ENCODE results near the gene ANO7.

Gene ANO7

DNA sequence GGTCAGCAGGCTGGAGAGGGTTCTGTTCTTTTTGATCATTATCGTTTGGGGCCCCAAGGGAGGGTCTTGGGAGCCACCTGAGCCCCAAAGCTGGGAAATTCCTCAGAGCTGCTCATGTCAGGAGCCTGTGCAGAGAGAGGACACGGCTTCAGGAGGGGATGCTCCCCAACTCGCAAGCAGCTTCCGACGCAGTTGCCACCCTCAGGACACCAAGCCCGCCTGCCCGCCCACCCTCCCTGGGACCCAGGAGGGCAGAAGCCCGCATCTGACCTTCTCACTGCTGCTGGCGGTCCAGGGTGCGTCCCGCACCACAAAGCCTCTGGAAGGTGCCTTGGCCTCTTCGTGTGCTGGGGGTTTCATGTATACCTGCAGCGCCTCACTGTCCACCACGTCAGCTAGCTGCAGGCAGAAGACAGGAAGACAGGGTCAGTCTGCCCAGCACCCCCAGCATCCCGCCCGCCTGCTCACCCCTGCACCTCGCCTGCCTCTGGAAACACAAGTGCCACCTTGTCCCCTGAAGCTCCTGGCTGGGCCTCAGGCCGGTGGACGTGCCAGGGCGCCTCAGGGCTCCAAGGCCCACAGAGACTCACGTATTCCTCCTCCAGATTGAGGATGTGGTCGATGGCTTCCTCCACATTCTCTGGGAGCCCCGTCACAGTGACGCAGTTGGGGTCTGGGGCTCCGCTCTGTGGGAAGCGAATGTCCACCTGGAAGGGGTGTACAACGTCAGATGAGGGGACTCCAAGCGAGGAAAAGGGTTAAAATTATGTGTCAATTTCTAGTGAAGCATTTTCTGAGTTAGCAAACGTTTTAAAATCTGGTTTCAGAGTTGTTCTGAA, 41.3 kb downstream of the ANO7 start:
- no peak for DNase-seq

DNA sequence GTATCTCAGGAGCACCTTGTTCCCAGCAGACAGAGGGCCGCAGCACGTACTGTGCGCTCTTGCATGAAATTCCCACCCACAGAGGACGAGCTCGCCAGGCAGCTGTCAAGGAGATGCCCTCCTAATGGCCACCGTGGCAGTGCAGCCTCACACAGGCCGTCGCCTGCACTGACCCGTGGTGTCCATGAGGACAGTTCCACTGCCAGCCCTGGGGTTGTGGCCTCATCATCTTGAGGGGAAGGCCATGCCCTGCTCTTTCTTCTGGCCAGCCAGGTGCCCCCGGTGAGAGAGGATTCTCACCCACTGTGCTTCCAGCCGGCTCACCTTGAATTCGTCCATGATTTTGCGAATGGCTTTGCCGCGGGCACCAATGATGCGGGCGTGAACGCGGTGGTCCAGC, 42.0 kb downstream of the ANO7 start:
- no peak for DNase-seq

DNA sequence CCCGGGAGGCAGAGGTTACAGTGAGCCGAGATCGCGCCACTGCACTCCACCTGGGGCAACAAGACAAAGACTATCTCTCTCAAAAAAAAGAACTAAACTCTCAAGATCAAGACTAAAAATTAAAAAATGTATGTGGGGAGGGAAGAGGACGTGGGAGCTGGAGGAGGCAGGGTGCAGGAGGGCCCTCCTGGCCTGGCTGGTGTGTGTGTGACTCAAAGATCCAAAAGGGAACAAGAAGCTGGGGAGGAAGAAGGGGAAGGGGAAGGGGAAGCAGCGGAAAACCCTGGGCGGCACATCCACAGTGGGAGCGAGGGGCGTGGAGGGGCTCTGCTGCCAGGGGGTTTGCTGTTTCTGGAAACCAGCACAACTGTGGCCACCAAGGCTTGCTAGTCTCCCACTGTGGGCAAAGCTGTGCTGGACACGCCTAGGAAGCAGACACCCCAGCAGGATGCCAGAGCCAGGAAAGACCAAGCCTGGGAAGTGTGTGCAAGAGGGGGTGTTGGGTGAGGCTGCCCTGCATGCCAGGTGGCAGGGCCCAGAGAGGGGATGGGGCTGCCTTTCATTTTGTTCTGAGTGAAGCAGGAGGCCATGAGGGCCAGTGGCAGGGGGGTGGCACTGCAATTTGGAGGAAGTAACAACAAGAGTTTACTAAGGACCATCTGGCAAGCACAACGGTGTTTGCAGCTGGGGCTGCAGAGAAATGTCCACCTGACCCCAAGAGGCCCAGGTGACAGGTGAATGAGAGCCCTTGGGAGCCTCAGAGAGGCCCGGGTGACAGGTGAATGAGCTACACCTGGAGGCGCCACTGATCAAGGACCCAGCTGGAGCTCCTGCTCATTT, 44.5 kb downstream of the ANO7 start:
- DNase-seq = no peak

DNA sequence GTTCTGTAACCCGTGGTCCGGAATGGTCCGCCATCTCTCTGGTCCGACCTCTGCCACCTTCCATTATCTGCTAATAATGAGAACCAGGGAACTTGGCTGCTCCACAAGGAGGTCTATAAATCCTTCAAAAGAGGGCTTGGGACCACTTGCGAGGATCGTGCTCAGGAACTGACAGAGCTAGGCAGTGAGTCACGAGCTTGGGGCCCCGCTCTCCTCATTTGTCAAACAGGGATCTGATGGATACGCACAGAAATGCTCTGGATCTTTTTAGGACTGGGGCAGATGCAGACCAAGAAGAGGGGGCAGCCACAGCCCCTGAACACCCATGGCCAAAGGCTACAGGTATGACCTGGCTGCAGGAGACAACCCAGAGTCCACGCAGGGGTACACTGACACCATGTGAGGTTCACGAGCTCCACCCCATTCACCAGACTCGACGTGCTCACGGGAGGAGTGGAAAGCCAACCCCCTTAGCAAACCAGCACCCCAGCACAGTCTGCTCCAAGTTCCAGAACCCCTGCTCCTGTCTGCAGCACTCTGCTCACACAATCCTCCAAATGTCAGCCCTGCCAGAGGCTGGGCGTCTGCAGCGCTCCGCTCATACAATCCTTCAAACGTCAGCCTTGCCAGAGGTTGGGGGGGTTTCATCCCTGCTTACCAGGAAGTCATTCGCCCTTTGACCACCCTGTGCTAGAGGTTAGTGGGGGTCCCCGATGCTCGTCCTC, 45.8 kb downstream of the ANO7 start:
- no peak for DNase-seq

DNA sequence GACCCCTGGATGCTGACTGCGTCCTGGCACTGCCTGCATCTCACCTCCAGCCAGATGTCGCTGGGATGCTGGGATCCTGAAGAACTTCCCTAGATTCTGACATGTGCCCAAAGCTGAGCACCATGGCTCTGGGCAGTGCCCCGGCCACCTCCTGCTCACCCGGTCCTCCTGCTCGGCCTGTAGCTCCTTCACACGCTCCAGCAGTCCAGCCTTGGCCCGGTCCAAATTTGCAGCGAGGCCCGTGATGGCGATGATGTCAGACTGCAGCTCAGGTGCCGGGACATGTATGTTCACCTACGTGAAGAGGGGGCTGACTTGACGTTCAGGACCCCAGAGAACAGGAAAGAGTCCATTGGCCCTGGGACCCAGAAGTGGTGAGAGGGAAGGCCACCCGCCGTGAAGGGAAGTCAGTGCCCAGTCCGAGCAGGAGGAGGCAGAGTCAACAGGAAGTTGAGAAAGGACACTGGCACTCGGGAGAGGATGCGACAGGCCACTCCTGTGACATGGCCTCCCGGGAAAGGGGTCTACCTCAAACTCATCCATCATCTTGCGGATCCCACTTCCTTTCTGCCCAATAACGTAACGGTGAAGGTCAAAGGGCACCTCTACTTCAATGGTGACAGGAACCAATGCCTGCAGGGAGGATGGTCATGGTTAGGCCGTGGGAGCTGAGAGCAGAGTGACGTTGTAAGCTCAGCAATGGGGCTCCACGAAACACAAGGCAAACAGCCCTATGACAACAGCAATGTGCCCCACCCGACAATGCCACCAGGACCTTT, 46.7 kb downstream of the ANO7 start:
- DNase-seq = no peak

DNA sequence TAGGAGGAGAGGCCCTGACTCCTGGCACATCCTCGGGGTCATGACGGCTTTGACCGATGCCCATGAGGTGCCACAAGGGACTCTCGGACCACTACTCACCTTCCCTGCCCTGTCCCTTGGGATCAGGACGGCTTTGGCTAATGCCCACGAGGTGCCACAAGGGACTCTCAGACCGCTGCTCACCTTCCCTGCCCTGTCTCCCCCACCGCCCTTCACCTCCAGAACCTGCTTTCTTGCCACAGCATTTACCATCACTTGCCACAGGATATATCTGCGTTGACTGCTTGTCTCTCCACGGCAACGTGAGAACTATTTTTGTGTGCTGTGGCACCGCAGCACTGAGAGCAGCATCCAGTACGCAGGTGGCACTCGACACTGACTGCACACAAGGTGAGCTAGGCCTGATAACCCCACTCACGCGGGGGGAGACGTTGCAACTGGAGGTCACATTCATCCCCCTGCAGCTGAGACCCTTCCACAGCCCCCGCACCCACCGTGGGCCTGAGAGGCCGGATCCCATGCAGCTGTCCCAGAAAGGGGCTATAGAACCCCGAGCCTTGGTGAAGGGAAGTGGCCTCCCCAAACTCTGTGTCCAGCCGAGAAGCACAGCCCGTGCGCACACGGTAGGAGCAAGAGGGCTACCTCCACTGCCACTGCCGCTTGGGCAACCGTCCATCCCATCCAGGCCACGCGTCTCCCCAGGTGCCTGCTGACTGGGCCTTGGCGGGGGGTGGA, 47.5 kb downstream of the ANO7 start:
- DNase-seq = no peak

DNA sequence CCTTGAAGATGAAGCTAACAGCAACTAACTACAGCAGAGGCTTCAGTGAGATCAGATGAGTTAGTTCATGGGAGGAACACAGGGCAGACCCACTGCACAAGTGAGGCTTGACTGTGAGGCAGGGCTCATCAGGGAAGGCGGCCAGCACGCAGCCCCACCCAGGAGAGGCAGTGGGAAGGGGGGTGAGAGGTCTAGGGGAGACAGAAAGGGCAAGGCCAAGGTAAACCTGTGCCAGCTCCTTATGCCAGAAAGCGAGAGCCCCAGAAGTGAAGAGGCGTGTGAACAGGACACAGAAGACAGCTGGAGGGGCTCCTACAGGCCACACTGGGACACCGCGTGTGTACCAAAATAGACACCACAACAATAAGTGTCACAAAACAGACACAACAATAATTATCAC, 48.6 kb downstream of the ANO7 start:
- no peak for DNase-seq

DNA sequence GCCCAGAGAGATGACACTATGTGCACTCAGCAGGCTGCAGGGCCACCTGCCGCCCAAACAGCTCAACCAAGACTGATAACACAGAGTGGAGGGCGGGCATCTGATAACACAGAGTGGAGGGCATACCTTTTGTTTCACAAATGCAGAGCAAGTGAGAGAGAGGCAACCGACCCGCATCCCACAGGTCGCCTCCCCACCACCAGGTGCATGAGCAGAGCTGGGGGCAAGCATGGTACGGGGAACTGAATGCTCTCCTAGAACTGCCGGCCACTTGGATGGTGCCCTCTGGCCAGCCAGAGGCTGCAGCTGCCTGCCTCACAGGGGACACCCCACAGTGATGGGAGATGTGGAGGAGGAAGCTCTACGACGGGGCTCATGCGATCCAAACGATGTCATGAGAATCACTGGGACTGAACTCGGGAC, 49.5 kb downstream of the ANO7 start:
- no peak for DNase-seq

DNA sequence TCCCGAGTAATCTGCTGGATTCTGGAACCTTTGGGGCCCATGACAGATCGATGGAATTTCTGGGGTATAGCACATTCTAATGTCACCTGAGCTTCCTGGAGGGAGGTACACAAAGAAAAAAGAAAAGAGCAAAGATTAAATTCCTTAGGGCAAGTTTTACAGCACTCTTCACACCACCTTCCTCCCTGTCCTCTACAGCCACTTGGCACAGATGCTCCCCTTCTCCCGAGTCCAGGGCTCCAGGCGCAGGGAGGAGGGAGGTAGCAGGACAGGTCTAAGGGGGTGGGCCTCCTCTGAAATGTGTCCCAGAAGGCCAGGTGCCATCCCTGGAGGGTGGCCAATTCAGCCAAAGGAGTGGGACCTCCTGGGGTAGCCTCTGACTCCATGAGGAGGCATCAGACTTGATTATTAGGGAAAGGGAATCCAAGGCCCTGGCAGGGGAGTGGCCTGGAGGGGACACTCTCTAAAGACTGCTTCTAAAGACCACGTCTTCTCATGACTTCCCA, 50.3 kb downstream of the ANO7 start:
- DNase-seq = no peak

DNA sequence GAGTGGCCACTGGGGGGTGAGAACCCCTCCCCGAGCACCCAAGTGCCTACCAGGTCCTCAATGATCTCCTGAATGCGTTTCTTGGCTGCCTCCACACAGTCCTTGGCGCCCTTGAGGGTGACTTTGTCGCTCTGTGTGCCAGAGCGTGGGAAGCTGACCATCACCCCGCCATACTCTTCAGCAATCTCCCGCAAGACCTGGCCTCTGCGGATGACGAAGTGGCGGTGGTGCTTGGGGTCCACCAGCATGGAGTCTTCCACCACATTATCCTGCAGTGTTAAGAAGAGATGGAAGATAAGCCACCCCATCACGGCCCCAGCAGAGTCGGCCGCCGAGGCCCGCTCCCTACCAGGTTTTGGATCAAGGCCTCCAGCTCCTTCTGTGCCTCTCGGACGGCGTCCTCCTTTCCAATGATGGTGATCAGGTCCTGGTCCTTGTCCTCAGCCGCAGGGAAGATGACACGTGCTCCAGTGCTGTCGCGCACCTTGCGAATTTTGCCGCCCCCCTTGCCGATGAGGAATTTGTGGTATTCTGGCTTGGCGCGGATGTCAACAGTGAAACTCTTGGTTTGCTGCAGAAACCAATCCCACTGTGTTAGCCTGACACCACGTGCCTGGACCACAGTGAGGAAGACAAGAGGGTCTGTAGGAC, 51.2 kb downstream of the ANO7 start:
- DNase-seq = no peak

DNA sequence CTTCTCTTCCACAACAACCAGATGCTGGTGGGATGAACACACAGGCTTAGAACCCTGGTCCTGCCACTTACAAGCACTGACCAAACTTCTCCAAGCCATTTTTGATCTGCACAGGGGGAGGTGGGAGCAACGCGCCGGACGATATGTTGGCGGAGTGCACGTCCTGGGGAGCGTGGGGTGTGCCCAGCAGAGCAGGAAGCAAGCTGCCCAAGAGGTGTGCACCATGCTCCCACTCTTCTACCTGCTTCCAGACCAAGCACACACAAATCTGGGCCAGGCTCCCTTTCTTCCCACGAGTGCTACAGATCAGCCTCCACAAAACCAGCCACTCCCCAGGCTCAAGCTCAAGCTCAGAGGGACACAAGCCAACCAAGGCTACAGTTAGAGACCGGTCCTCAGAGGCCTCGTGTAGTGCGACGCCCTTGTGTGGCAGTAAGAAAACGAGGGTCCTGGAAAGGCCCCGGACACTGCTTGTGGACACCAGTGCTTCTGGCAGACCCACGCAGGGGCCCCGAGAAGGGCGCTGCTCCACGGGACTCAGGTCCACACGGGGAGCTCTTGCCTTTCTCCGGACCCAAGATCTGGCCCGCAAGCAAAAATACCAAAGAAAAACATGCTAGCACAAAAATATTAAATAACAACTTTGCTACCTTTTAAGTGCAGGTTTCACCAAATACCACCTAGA, 52.0 kb downstream of the ANO7 start:
- no peak for DNase-seq

DNA sequence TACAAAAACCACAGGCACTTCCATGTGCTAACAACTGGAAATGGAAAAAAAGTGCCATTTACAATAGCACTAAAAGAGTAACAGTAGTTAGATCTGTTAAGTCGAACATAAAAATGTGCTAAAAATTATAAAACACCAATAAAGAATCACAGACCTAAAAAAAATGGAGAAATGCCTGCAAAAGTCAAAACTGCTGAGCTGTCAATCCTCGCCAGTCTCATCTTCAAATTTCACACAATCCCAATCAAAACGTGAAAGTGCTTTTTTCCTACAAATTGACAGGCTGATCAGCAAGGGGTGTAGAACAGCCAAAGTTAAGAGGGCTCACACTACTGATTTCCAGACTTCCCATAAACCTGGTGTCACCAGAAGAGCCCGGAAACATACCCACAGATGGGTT, 53.2 kb downstream of the ANO7 start:
- no peak for DNase-seq

DNA sequence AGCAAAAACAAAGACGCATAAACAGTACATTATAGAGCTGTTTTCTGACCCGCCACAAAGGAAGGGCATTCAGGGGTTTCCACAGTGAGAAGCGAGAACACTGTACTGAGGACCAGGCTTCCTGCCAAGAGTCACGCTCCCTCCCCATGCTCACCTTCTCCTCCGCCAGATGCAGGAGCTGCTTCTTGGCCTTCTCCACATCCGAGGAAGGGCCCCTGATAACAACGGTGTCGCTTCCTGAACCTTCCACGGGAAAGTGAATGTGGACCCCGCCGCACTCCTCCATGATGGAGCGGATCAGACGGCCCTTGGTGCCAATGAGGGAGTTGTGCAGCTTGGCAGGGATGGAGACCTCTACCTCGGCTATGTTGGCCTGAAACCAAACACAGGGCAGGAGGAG, 53.8 kb downstream of the ANO7 start:
- DNase-seq = no peak

DNA sequence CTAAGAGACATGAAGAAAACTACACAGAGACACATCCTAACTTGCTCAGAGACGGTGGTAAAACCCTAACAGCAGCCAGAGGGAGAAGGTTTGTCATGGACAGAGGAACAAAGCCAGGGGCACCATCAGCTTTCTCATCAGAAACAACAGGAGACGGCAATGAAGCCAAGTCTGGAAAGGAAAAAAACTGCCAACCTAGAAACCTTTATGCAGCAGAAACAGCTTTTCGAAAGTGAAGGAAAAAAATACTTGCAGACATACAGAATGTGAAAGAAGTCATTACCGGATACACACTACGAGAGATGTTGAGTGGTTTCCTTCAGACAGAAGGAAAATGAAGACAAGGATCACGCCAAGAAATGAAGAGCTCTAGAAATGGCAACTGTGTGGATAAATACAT, 55.9 kb downstream of the ANO7 start:
- DNase-seq = no peak

DNA sequence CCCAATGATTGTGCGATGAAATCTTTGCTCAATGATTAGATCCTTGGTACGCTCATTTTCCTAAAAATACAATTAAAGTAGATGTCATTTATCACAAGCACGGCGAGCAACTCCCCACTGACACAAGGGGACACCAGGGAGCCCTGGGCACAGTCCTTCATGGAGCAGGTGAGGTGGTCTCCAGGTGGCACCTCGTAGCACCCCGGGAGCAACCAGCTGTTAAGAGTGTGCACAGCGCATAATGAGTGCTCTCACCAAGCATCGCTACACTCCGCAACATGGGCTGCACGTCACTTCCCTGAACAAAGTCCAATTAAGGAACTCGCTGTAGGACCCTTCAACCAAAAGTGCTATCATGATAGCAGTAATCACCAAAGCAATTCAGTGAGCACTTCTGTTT, 59.8 kb downstream of the ANO7 start:
- no peak for DNase-seq

DNA sequence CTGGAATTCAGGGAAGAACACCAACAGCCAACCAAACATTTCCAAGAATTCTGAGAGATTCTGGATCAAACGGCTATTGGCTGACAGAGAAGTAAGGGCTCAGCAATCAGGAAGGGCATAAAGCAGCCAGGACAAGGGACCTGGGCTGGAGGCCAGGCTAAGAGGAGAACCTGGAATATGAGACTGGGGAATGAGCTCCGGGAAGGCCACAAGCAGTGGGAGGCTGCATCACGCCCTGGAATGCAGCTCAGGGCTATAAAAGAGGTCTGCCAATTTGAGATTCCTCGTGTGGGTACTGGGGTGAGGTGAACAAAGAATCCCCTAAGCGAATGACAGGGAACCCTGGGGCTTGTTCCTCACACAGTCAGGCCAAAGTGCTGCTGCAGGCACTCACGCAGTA, 60.4 kb downstream of the ANO7 start:
- DNase-seq = no peak

DNA sequence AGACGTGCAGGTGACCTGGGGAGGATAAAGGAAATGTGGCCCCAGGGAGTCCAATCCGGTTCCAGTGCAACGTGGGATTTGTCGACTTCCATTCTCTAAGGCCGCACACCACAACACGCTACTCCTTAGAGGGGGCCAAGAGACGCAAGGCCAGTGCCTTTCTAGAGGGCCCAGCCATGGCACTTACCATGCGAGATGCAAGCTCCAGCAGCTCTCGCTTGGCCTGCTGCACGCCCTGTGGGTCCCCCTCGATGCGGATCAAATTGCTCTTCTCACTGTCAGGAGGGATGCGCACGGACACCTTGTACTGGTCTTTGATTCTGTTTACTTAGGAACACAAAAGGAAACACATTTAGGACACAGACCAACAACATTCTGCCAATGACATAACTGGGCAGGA, 61.2 kb downstream of the ANO7 start:
- no peak for DNase-seq

DNA sequence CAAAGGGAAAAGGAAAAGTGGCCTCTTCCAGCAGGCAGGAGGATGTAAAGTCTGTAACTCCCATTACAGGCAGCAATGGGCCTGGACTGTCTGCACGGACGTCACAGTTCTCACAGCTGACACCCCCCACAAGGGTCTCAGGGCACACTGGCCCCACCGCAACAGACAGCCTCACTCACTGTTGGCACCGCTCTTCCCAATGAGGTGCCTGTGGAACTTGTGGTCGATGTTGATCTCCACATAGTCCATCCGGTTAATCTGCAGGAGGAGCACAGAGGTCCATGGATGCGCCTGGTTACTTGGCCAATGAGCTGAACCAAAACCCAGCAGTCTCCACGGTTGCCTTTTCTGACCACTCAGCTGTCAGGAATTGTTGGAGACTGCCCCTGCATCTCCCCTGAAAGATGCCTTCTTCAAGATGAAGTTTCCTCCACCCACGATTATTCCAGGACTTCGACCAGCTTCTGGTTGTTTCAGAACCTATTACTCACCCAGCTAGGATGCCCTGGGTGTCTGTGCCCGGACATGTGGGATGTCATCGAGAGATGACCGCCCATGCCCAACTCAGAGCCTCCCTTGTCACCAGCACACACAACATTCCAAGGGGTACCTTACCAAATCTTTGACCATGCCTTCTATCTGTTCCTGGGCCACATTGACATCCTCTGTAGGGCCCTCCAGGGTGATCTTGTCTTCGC, 64.5 kb downstream of the ANO7 start:
- no peak for DNase-seq

DNA sequence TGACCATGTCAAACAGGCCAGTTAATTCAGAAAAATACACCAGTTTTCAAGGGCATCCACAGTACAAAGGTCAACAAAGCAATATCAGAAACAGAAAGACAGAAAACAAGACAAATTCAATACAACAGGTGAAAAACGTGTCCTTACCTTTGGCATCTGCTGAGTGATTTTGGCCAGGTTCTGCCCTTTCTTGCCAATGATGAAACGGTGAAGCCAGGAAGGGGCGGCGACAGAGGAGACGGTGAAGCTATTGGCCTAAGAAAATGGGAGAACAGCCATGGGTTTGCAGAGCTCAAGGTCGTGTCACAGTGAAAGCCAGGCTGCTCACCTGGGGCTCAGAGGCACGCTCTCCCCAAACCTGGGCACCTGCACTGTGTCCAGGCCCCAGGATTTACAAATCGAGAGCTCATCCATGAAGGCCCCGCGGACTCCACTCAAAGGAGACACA, 66.5 kb downstream of the ANO7 start:
- DNase-seq = no peak
